Smooth muscle cell (in vitro differentiated cells): ENCODE data around the gene RBBP8NL. TPM values are rescaled to one million over a fixed set of nuclear protein-coding genes. Genes with fewer than 3 reads are reported as not detected.

Source experiments
- DNase-seq: peaks from one replicate; lab custom pipeline; 2025; ENCODE audit not compliant: unreplicated experiment; lab: John Stamatoyannopoulos, UW
- H2AFZ ChIP-seq: fragments of 200-600 bp; sonication (generic); 2 replicates; pipeline ENCODE4 v1.6.0; 2016; ENCODE audit warnings: antibody characterized with exemption, low read depth, mild to moderate bottlenecking
- H3F3A ChIP-seq: fragments of 200-600 bp; sonication (generic); 2 replicates; pipeline ENCODE4 v1.6.0; 2017; ENCODE audit warnings: antibody characterized with exemption, low read depth
- H3K27ac ChIP-seq: fragments of 200-600 bp; sonication (generic); 2 replicates; pipeline ENCODE4 v1.5.1; 2016; ENCODE audit warnings: low read depth, mild to moderate bottlenecking
- H3K27me3 ChIP-seq: fragments of 200-600 bp; sonication (generic); 2 replicates; pipeline ENCODE4 v1.6.1; 2016; ENCODE audit warnings: low read depth, mild to moderate bottlenecking
- H3K36me3 ChIP-seq: fragments of 200-600 bp; sonication (generic); 2 replicates; pipeline ENCODE4 v1.5.1; 2016; ENCODE audit warnings: low read depth
- H3K4me1 ChIP-seq: fragments of 200-600 bp; sonication (generic); 2 replicates; pipeline ENCODE4 v1.5.1; 2016; ENCODE audit warnings: low read depth
- H3K4me2 ChIP-seq: fragments of 200-600 bp; sonication (generic); 2 replicates; pipeline ENCODE4 v1.6.0; 2016; ENCODE audit warnings: mild to moderate bottlenecking
- H3K4me3 ChIP-seq: fragments of 200-600 bp; sonication (generic); 2 replicates; pipeline ENCODE4 v1.5.1; 2016; ENCODE audit warnings: mild to moderate bottlenecking
- H3K79me2 ChIP-seq: fragments of 200-600 bp; sonication (generic); 2 replicates; pipeline ENCODE4 v1.6.0; 2016; ENCODE audit warnings: low read depth, mild to moderate bottlenecking
- H3K9ac ChIP-seq: fragments of 200-600 bp; sonication (generic); 2 replicates; pipeline ENCODE4 v1.6.0; 2016; ENCODE audit warnings: low read depth
- H3K9me3 ChIP-seq: fragments of 200-600 bp; sonication (generic); replicated peaks from 2 replicates; pipeline ENCODE4 v1.5.1; 2016; ENCODE audit warnings: low read depth
- H4K20me1 ChIP-seq: fragments of 200-600 bp; sonication (generic); 2 replicates; pipeline ENCODE4 v1.6.0; 2016; ENCODE audit warnings: low read depth
- CTCF ChIP-seq: fragments of 200-600 bp; sonication (generic); IDR thresholded peaks from 2 replicates; pipeline ENCODE4 v1.5.1; 2017; ENCODE audit warnings: borderline replicate concordance, mild to moderate bottlenecking, antibody characterized with exemption; ENCODE audit not compliant: insufficient read depth, poor library complexity, severe bottlenecking
- WGBS: methylation state at CpG from one replicate; pipeline ENCODE4 v1.1.7; 2016; ENCODE audit warnings: low lambda C conversion rate; 5-methylcytosine and 5-hydroxymethylcytosine counted together
- polyA plus RNA-seq: library from polyadenylated mRNA; unstranded; fragments of >200 nt; fragmentation: Nextera tagmentation; extraction: Ambion mirVana; gene quantifications from 2 replicates; pipeline ENCODE4 v1.2.1, GENCODE V29; 2016
- total RNA-seq: library from RNA; depleted of rRNA; stranded (reverse); fragments of >200 nt; gene quantifications from 2 replicates; pipeline ENCODE4 v1.2.3, GENCODE V29; 2014

Gene RBBP8NL
- total and polyA plus RNA-seq, 2 experiments from 2014 or later = 0.40 TPM; not detected in 1

- peaks cover 21% of the 10 kb centered on the region for H3K79me2 ChIP-seq
- no peak overlapping the region for H3K9ac ChIP-seq
- H3F3A ChIP-seq = no peaks in the 10 kb centered on the region
- H3K27ac ChIP-seq = no peak overlapping the region
- H3K27me3 ChIP-seq = no peaks in the 10 kb centered on the region
- H2AFZ ChIP-seq = no peak overlapping the region
- WGBS = 80% methylated on average over 34 of the region's 34 CpGs
- TF ChIP-seq CTCF = no peak
- no peak for DNase-seq
- H3K4me3 ChIP-seq = no peak overlapping the region
- no peaks in the 10 kb centered on the region for H3K9me3 ChIP-seq
- no peak overlapping the region for H3K4me2 ChIP-seq
- H4K20me1 ChIP-seq = peaks cover 71% of the 10 kb centered on the region
- no peaks in the 10 kb centered on the region for H3K36me3 ChIP-seq
- H3K4me1 ChIP-seq = peaks cover 51% of the 10 kb centered on the region
Observed at GRCh38 chr20:62361799-62362589, 65.3 kb downstream of the RBBP8NL start.

DNA sequence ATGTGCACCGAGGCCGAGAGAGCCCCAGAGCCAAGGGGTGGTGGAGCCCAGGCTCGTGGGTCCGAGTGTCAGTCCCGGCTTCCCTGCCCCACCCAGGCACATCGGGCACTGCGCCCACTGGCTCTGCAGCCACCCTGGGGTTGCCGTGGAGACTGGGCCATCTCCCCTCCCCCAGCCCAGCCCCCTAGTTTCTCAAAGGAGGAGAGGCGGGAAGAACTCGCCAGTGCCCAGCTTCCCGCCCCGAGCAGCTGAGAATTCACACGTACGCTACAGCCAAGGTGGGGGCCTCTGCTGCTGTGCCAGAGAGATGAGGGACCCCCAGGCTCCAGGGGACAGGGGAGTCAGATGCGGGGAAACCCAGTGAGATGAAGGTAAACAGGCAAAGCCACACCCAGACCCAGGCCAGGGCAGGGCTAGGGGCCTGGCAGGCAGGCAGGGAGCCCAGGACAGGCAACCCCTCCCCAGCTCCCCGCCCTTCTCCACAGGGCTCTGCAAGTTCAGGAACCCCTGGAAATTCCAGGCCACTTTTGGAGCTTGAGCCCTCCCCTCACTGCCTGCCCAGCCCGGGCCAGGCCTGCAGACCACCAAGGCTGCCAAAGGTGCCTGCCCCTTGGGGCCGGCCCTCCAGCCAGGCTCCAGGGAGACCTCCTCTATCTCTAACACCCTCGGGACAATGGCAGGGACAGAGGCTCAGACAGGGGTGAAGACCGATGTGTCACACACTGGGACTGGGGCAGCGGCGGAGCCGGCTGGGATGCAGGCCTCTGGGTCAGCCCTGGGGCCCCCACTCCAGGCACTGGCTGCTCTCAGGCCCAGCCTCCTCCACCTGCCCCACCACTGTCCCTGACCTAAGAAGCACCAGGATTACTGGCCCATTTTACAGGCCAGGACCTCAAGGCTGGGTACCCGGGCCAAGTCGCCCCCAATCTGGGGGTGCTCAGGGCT, 66.2 kb downstream of the RBBP8NL start:
- Histone ChIP-seq H3K9me3 (no peaks in the 10 kb centered on the region), H3K4me3 (no peak overlapping the region), H3K27ac (no peak overlapping the region), H4K20me1 (peaks cover 73% of the 10 kb centered on the region), H3K4me1 (peaks cover 53% of the 10 kb centered on the region), H3K27me3 (no peaks in the 10 kb centered on the region), H3K9ac (no peak overlapping the region), H3K79me2 (peaks cover 30% of the 10 kb centered on the region), H3K36me3 (no peaks in the 10 kb centered on the region), H3K4me2 (no peak overlapping the region), H2AFZ (no peak overlapping the region), H3F3A (no peaks in the 10 kb centered on the region)
- no peak for DNase-seq
- WGBS = 80% methylated on average over 24 of the region's 25 CpGs
- no peak for TF ChIP-seq CTCF

Other genes starting within 250 kb of the RBBP8NL start
- 19.9 and 21.9 TPM in 2 replicates for gene MTG2, start 244.5 kb downstream of the RBBP8NL start, total RNA-seq
- 13.4 and 17.9 TPM in 2 replicates for gene MTG2, start 244.5 kb downstream of the RBBP8NL start, polyA plus RNA-seq
- gene HRH3, start 207.3 kb downstream of the RBBP8NL start, total RNA-seq = not detected in 2 replicates
- not detected in 2 replicates for gene HRH3, start 207.3 kb downstream of the RBBP8NL start, polyA plus RNA-seq
- 33.8 and 34.3 TPM in 2 replicates for gene OSBPL2, start 189.0 kb downstream of the RBBP8NL start, total RNA-seq
- gene OSBPL2, start 189.0 kb downstream of the RBBP8NL start, polyA plus RNA-seq = 32.0 and 37.0 TPM in 2 replicates
- 68.7 and 101 TPM in 2 replicates for gene ADRM1, start 124.5 kb downstream of the RBBP8NL start, total RNA-seq
- 121 and 126 TPM in 2 replicates for gene ADRM1, start 124.5 kb downstream of the RBBP8NL start, polyA plus RNA-seq
- 27.5 and 30.0 TPM in 2 replicates for gene LAMA5, start 60.2 kb downstream of the RBBP8NL start, total RNA-seq
- gene LAMA5, start 60.2 kb downstream of the RBBP8NL start, polyA plus RNA-seq = 27.6 and 132 TPM in 2 replicates
- gene RPS21, start 40.4 kb downstream of the RBBP8NL start, total RNA-seq = 2,536 and 4,082 TPM in 2 replicates
- 438 and 495 TPM in 2 replicates for gene RPS21, start 40.4 kb downstream of the RBBP8NL start, polyA plus RNA-seq
- 5.2 and 7.6 TPM in 2 replicates for gene CABLES2, start 20.3 kb downstream of the RBBP8NL start, total RNA-seq
- gene CABLES2, start 20.3 kb downstream of the RBBP8NL start, polyA plus RNA-seq = 7.4 and 13.7 TPM in 2 replicates
- 1.6 and 1.9 TPM in 2 replicates for gene GATA5, start 48.5 kb upstream of the RBBP8NL start, total RNA-seq
- 9.2 and 9.4 TPM in 2 replicates for gene GATA5, start 48.5 kb upstream of the RBBP8NL start, polyA plus RNA-seq
- gene SLCO4A1, start 215.0 kb upstream of the RBBP8NL start, total RNA-seq = 0.18 and 0.81 TPM in 2 replicates
- 1.4 and 1.7 TPM in 2 replicates for gene SLCO4A1, start 215.0 kb upstream of the RBBP8NL start, polyA plus RNA-seq